ENCODE results near the gene ZNF331. TPM values are rescaled to one million over a fixed set of nuclear protein-coding genes. Genes with fewer than 3 reads are reported as not detected.

ZNF331 gene
- total RNA-seq, 1 donor from 2014 or later: 14.7 TPM

- DNase-seq (ENCODE audit: low spot score in 2 of 2) (no peak), FAIRE-seq (no peak)
These were observed 84.2 kb downstream of the ZNF331 start for GRCh38 chr19:53621885-53622740.

- no peak for DNase-seq (ENCODE audit: low spot score in 2 of 2)
- FAIRE-seq: no peak
These were observed 87.0 kb downstream of the ZNF331 start for GRCh38 chr19:53624771-53625545.

- FAIRE-seq (no peak), DNase-seq (ENCODE audit: low spot score in 2 of 2) (no peak)
These were observed 88.5 kb downstream of the ZNF331 start for GRCh38 chr19:53626486-53626885.

- no peak for FAIRE-seq
- no peak for DNase-seq (ENCODE audit: low spot score in 2 of 2)
These were observed 89.0 kb downstream of the ZNF331 start for GRCh38 chr19:53626976-53627375.

Other genes starting within 250 kb of the ZNF331 start
- gene ZNF845, start 204.4 kb upstream of the ZNF331 start, total RNA-seq: 23.6 TPM
- 37.5 TPM for gene ZNF525, start 172.4 kb upstream of the ZNF331 start, total RNA-seq
- 24.1 TPM for gene ZNF765, start 143.0 kb upstream of the ZNF331 start, total RNA-seq
- gene ZNF761, start 106.2 kb upstream of the ZNF331 start, total RNA-seq: 18.8 TPM
- 8.6 TPM for gene ZNF813, start 70.4 kb upstream of the ZNF331 start, total RNA-seq
- not detected for gene DPRX, start 93.9 kb downstream of the ZNF331 start, total RNA-seq